Measurements from ENCODE around the gene SLC35F2.
"Not testable (repeated sequence)": the region's sequence is repeated elsewhere in the genome, so short reads cannot be mapped to it uniquely, and the experiment has no call there.

The SLC35F2 gene, protein sequence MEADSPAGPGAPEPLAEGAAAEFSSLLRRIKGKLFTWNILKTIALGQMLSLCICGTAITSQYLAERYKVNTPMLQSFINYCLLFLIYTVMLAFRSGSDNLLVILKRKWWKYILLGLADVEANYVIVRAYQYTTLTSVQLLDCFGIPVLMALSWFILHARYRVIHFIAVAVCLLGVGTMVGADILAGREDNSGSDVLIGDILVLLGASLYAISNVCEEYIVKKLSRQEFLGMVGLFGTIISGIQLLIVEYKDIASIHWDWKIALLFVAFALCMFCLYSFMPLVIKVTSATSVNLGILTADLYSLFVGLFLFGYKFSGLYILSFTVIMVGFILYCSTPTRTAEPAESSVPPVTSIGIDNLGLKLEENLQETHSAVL

DNA sequence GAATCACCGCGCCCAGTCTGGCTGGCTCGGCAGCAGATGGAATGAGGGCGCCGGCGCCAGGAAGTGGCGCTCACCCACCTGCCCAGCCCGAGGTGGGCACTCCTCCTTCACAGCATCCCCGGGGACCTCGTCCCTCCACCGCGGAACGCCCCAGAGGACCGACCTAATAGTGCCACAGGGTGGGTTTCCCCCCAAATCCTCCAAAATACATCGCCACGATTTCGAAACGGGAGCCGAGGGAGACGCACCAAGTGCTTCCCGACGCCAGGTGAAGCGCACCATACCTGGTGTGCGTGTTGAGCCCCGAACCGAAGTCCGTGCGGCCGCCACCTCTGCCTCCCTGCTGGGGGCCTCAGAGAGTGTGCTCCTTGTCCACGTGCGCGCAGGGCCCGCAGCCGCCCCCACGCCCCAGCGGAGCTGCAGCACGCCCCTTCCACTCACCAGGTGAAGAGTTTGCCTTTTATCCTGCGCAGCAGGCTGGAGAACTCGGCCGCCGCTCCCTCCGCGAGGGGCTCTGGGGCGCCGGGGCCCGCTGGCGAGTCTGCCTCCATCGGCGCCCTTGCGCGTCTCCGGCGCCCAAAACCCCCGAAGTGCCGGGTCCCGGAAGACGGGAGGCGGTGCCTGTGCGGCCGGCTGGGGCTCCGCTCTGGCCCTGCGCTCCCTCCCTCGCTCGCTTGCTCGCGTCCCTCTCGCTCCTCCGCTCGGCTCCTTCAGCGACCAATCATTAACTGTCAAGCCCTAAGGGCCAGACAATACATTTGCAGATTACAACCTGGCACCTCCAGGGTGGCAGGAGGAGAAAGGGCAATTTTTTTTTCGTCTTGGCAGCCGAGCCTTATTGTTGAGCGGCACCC is at the start of gene SLC35F2:
SLC35F2 (minus strand) TSS at position 571 of the 854 bp plus-strand sequence; CDS start at position 551, 20 bp downstream.
- peak; percentile 65 to 72 for DNase-seq

DNA sequence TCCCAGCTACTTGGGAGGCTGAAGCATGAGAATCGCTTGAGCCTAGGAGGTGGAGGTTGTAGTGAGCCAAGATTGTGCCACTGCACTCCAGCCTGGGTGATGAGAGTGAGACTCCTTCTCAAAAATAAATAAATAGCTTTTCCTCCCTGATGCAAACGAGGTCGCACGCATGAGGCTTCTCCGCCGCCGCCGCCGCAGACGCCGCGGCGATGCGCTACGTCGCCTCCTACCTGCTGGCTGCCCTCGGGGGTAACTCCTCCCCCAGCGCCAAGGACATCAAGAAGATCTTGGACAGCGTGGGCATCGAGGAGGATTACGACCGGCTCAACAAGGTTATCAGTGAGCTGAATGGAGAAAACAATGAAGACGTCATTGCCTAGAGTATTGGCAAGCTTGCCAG is 49.6 kb upstream of the SLC35F2 start:
- DNase-seq: no peak

DNA sequence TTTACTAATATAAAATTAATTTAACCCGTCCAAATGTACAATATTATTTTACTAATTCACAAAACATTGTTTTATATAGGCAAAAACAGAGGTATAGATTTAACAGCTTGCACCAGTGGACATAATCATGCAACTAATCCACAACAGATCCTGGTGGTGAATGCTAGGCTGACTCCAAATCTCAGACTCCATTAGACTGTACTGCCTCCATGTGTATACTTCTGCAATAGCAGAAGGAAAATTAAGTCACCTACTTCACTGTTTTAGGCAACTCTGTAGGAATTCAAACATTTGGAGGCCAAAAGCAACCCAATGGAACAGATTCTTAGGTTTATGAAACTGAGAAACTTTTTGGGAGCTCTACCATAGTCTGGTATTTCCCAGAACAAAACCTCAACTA is 39.7 kb upstream of the SLC35F2 start:
- peak in 1 of 2 donors; percentile 35 for DNase-seq

DNA sequence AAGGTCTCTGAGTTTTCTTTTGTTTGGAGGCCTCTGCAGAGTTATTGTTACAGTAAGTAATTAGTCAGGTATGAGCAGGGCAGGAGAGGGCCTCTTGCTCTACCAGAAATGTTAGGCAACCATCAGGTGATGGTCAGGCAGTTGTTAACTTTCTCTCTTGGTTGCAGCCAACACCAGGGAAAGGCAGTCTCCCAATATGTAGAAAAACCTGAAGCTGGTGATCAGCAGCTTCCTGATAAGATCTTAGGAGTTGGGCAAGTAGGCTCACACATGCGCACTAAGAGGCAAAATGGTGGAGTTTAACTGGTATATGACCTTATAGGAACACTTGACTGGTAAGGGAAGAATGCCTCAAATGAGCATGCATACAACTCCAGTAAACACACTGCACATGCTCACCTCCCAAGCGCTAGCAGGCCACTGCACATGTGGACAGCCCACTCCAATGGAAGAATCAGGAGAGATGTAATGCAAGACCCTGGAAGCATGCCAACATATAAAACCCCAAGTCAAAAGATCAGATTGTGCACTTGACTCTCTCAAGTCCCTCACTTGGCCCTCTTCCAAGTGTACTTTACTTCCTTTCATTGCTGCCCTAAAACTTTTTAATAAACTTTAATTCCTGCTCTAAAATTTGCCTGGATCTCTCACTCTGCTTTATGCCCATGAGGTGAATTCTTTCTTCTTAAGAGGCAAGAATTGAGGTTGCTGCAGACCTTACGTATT is 23.7 kb upstream of the SLC35F2 start:
- DNase-seq: no peak

DNA sequence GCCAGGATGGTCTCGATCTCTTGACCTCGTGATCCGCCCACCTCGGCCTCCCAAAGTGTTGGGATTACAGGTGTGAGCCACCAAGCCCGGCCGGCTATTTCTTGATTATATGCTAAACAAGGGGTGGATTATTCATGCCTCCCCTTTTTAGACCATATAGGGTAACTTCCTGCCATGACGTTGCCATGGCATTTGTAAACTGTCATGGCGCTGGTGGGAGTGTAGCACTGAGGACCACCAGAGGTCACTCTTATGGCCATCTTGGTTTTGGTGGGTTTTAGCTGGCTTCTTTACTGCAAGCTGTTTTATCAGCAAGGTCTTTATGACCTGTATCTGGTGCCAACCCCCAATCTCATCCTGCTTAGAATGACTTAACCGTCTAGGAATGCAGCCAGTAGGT is 22.9 kb upstream of the SLC35F2 start:
- DNase-seq: not testable (repeated sequence)

DNA sequence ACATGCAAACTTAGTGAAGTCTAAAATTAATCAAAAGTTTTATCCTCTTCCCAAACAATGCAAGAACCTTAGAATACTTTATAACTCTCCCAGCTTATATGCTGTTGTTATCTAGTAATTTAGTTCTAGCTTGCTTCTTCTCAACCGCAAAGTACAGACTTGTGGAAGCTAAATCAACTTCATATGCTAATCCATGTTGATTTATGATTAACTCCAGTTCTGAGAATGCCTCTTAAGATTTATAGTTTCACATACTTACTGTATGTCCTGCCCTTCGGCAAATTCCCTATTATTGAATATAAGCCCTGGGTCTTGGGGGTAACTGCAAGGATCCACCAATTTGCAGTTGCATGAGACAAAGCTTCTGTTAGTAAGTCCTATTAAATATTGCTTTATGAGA is 17.6 kb upstream of the SLC35F2 start:
- DNase-seq: no peak

DNA sequence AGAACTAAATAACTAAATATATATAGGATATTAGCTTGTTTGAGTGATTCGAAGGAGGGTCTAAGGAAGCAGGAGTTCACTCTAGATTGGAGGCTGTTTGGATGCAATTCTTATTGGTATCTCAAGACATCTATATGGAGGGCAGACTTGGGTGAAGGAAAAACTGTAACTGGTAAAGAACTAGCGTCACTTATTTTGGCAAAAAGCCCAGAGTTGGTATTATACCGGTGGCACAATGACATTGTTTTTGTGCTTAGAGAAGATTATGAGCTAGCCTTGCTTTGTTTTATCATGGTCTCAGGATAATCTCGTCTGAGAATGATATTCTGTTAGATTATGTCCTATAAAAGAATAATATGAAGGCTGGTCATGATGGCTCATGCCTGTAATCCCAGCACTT is 6.0 kb upstream of the SLC35F2 start:
- DNase-seq: no peak

DNA sequence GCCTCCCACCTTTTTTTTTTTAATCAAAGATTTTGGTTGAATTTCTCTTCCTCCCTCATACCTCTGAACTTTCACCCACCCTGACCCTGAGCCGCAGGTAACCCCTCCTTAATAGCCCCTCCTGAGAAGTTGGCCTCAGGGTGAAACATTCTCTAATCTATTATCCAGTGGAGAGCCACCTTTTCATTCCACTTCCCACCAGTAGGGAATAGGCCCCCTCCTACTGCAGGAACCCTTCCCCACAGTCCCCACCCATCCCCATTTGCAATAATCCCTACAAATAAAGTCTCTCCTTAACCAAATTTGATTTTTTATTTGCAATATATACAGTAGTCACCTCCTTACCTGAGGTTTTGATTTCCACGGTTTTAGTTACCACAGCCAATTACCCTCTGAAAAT is 2.1 kb upstream of the SLC35F2 start:
- DNase-seq: no peak

DNA sequence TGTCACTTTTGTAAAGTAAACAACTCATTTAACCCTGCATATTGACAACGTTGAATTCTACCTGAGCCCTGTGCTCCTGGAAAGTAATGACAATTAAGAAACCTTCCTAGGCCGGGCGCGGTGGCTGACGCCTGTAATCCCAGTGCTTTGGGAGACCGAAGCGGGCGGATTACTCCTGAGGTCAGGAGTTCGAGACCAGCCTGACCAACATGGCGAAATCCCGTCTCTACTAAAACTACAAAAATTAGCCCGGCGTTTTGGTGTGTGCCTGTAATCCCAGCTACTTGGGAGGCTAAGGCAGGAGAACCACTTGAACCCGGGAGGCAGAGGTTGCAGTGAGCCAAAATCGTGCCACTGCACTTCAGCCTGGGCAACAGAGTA is 1.6 kb upstream of the SLC35F2 start:
- DNase-seq: not testable (repeated sequence)

DNA sequence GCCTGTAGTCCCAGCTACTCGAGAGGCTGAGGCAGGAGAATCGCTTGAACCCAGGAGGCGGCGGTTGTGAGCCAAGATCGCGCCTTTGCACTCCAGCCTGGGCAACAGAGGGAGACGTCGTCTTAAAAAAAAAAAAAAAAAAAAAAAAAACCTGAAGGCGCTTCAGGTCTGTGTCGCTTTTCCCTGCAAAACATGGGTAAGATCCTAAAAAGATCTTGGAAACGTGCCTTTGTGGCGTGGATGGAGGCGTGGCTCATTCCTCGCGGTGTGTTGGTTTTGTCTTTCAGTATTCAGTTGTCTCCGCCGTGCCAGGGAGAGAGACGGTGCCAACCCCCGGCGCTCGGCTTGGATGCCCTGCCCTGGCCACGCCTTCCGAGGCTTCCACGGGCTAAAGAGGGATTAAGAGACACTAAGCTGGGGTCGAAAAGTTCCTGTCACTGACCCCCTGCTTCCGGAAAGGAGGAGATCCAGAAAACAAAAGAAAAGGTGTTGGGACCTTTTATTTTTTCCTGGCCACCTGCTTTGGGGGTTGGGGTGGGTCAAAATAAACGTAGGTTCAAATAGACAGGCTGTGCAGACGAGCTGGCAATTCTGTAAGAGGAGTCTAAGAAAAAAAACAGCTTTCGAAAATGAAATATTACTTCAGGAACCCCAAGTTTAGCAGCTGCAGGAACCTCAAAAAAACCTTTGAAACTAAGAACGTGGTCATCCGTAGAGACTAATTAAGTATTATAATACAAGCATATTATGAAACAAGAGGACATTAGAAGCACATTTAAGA is 1.1 kb upstream of the SLC35F2 start:
- peak; percentile 10 to 23 for DNase-seq

DNA sequence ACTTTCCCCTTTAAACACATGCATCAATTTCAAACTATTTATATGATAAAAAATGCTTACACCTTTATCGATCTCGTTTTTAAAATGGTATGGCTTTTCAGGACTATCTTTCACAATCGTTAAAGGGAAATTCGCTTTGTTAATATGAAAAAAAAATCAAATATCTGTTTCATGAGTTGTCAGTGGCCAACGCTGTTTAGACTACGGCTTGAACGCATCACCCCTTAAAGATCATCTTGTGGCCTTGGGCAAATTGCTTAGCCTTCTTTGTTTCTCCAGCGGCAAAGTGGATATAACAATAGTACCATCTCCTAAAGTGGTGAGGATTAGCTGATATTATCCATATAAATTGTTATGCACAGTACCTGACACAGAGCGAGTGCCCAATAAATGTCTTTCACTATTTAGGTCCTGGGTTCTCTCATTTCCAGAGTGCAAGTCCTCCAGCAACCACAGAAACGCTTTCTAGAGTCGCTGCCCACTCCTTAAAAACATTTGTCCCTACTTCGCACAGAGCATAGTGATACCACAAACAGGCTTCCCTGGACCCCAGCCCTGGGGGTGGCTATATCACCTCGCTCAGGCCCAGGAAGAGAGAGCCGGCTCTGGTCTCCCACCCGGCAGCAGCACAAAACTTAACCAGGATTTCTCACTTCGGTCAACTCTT is 904 bp downstream of the SLC35F2 start:
- no peak for DNase-seq

DNA sequence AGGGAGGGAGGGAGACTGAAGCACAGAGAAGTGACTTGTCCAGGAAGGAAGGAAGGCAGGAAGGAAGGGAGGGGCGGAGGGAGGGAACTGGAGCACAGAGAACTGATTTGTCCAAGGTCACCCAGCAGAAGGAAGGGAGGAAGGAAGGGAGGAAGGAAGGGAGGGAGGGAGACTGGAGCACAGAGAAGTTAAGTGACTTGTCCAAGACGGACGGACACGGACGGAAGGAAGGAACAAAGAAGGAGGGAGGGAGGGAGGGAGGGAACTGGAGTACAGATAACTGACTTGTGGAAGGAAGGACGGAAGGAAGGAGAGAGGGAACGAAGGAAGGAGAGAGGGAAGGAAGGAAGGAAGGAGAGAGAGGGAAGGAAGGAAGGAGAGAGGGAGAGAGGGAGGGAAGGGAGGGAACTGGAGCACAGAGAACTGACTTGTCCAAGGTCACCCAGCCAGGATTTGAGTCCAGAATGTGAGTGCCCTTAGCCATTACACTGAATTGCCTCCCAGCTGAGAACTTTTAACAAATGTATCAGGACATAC is 1.5 kb downstream of the SLC35F2 start:
- DNase-seq: no peak

DNA sequence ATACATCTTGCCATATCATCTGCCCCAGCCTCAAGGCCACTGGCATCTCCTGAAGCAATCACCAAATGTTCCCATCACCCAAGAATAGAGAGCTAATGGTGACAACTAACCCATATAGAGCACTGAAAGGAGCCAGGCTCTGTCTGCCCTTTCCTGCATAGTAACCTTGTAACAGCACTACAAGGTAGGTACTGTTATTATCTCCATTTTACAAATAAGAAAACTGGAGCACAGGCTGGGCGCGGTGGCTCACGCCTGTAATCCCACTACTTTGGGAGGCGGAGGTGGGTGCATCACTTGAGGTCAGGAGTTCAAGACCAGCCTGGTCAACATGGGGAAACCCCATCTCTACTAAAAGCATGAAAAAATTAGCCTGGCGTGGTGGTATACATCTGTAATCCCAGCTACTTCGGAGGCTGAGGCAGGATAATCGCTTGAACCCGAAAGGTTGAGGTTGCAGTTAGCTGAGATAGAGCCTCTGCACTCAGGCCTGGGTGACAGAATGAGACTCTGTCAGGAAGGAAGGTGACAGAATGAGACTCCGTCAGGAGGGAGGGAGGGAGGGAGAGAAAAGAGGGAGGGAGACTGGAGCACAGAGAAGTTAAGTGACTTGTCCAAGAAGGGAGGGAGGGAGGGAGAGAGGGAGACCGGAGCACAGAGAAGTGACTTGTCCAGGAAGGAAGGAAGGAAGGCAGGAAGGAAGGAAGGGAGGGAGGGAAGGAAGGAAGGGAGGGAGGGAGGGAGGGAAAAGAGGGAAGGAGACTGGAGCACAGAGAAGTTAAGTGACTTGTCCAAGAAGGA is 2.2 kb downstream of the SLC35F2 start:
- no peak for DNase-seq

DNA sequence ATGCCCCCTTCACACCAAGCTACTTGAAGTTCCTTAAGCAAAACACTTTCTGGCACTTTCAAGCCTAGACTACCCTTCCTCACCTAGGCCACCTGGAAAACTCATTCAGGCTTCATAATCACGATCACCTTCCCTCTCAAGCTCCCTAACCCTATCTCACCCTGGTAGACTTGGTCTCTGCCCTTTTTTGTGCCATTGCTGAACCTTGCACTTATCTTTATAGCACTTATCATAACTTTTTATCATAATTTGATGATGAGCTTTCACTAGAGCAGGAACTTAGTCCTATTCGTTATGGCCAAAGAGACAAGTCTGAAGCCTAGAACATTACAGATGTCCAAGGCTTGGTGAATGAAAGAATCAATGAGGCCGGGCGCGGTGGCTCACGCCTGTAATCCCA is 5.5 kb downstream of the SLC35F2 start:
- DNase-seq: no peak

DNA sequence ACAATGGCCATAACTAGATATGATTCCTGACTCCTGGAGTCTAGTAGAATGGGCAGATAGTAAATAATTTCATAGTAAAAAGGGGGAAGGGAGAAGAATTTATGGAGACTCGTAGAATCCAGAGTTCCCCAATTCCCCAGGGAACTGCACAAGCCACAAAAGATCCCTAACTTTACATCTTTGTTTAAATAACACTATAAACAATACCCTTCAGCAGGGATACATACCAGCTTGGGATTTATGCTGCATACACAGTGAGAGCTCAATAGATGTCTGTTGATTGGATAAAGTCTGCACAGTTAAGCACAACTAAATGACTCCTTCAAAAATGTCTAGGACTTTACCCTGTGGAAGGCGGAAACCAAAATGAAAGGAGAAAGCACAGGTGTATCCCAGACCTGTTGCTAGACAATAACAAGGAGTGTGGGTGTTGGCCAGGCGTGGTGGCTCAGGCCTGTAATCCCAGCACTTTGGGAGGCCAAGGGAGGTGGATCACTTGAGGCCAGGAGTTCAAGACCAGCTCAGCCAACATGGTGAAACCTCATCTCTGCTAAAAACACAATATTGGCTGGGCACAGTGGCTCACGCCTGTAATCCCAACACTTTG is 6.8 kb downstream of the SLC35F2 start:
- DNase-seq: no peak

DNA sequence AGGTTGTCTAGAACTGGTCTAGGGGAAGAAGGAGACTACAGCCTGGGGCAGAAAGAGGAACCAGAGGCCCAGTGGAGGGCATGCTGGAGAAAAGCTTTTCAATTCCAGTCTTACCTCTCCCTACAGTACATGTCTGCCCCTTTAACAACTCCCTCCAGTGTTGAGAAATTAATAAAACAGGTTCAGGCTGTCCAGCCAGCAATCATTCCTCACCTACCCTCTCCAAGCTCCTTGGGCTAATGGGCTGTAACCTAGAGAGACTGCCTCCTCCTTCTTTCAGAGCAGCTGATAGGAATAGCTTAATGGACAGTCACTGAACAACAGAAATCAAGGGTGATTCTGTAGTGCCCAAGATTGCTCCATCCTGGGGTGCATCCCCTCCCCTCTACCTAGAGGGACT is 8.8 kb downstream of the SLC35F2 start:
- DNase-seq: no peak

DNA sequence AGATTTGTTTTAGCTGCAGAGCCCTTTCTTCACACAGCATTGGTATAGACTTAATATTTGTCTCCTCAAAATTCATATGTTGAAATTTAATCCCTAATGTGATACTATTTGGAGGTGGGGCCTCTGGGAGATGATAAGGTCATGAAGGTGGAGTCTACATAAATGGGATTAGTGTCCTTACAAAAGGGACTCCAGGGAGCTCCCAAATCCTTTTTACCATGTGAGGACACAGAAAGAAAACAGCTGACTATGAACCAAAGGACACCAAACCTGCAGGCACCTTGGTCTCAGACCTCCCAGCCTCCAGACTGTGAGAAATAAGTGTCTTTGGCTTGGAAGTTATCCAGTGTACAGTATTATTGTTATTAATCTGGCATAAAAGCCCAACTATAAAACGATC is 10.2 kb downstream of the SLC35F2 start:
- DNase-seq: no peak

DNA sequence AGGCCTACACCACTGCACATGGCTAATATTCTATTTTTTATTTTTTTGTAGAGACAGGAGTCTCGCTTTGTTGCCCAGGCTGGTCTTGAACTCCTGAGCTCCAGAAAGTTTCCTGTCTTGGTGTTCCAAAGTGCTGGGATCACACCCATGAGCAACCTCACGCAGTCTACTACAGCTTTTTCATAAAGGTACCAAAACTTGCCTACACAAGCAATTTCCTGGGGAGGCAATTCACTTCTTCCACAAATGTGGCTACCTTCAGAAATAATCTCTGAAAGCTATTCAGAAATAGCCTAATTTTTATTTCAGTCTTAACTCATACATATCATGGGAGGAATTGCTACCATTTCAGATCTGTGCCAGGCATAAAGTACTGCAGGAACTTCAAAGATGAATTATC is 11.4 kb downstream of the SLC35F2 start:
- no peak for DNase-seq

DNA sequence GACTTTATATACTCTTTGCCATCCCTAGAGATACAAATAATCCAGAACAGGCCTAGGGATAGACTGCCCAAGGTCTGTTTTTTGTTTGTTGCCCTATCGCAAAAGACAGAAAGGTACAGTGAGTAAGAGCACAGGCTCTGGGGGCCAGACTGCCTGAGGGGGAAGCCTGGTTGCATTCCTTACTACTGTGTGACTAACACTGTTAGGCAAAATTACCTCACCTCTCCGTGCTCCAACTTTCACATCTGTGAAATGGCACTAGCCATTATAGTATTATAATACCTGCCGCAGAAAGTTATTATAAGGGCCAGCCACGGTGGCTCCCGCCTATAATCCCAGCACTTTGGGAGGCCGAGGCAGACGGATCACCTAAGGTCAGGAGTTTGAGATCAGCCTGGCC is 14.5 kb downstream of the SLC35F2 start:
- DNase-seq: no peak

DNA sequence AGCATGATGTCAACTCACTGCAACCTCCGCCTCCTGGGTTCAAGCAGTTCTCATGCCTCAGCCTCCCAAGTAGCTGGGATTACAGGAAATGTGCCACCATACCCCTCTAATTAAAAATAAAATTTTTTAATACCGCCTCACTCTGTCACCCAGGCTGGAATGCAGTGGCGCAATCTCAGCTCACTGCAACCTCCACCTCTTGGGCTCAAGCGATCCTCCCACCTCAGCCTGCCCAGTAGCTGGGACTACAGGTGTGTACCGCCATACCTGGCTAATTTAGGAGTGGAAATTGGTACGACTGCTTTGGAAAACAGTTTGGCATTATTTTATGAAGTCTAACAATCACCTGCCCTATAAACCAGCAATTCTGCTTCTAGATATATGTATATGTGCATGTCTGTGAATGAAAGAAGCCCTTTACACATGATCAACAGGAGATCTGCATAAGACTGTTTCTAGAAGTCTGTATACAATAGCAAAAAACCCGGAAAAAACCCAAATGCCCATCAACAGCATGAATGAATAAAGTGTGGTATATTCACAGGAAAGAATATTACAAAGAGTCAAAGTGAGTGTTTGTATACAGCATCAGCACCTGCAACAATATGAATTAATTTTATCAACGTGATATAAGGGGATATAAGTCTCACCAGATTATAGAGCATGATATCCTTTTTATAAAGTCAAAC is 16.0 kb downstream of the SLC35F2 start:
- DNase-seq: no peak
